ENCODE measurements around the gene ADAMTS8. TPM values are rescaled to one million over a fixed set of nuclear protein-coding genes. Genes with fewer than 3 reads are reported as not detected.

The ADAMTS8 gene
- total and polyA plus RNA-seq, 10 of the 15 experiments (the other 5 are each of a cell fraction or from before 2014, with no cell fraction given): not detected

- Histone ChIP-seq H2AFZ (ENCODE audit: control insufficient read depth, low read depth, low read length) (no peak overlapping the region), H3K27ac (ENCODE audit: control insufficient read depth, insufficient read depth) (no peak overlapping the region), H3K79me2 (ENCODE audit: control insufficient read depth, insufficient read depth, low read length) (no peaks in the 10 kb centered on the region), H3K9ac (ENCODE audit: control insufficient read depth, insufficient read depth, low read length) (no peak overlapping the region), H3K36me3 (ENCODE audit: control insufficient read depth in 2 of 2, insufficient read depth in 2 of 2, low read length in 1 of 2) (no peaks in the 10 kb centered on the region), H3K9me3 (replicated peaks; ENCODE audit: control insufficient read depth, insufficient read depth, low read length) (no peaks in the 10 kb centered on the region), H3K4me3 (no peak overlapping the region), H4K20me1 (ENCODE audit: control insufficient read depth, insufficient read depth) (no peaks in the 10 kb centered on the region), H3K27me3 (replicated peaks in 1 of 2; ENCODE audit: control insufficient read depth in 2 of 2, insufficient read depth in 2 of 2, low read length in 1 of 2) (no peaks in the 10 kb centered on the region), H3K4me1 (ENCODE audit: control insufficient read depth, insufficient read depth, low read length) (no peaks in the 10 kb centered on the region), H3K4me2 (ENCODE audit: control insufficient read depth, insufficient read depth) (no peak overlapping the region)
- TF ChIP-seq SUZ12 (IDR thresholded peaks at IDR 0.05; ENCODE audit: unreplicated experiment) (no peak), FOXK2 (IDR thresholded peaks at IDR 0.05) (no peak), EGR1 (IDR thresholded peaks at IDR 0.05; ENCODE audit: borderline replicate concordance in 1 of 2, low read depth in 2 of 2, low read length in 2 of 2) (no peak), HCFC1 (IDR thresholded peaks at IDR 0.05; ENCODE audit: low read length) (no peak), RCOR1 (conservative IDR thresholded peaks at IDR 0.05; ENCODE audit: low read depth, low read length) (no peak), ZBED1 (IDR thresholded peaks at IDR 0.05; ENCODE audit: borderline replicate concordance) (no peak), NFIC (IDR thresholded peaks at IDR 0.05; ENCODE audit: low read depth, low read length) (no peak), RBBP5 (conservative IDR thresholded peaks at IDR 0.05) (no peak), TCF12 (IDR thresholded peaks at IDR 0.05; ENCODE audit: low read depth, low read length) (no peak), BCL3 (IDR thresholded peaks at IDR 0.05; ENCODE audit: borderline replicate concordance, insufficient read depth, low read depth, low read length, poor library complexity, severe bottlenecking) (no peak), ZNF274 (IDR thresholded peaks at IDR 0.05; ENCODE audit: insufficient read depth, insufficient read length) (no peak), CEBPZ (IDR thresholded peaks at IDR 0.05; ENCODE audit: low read depth, low read length) (no peak), WRNIP1 (IDR thresholded peaks at IDR 0.05; ENCODE audit: borderline replicate concordance, low read depth, low read length) (no peak), POLR2AphosphoS2 (IDR thresholded peaks at IDR 0.05; ENCODE audit: low read depth, low read length) (no peak), ZSCAN29 (IDR thresholded peaks at IDR 0.05) (no peak), ESRRA (IDR thresholded peaks at IDR 0.05; ENCODE audit: low read length) (no peak), ATF7 (IDR thresholded peaks at IDR 0.05; ENCODE audit: low read depth) (no peak)
- TF ChIP-seq, protein P1, sequence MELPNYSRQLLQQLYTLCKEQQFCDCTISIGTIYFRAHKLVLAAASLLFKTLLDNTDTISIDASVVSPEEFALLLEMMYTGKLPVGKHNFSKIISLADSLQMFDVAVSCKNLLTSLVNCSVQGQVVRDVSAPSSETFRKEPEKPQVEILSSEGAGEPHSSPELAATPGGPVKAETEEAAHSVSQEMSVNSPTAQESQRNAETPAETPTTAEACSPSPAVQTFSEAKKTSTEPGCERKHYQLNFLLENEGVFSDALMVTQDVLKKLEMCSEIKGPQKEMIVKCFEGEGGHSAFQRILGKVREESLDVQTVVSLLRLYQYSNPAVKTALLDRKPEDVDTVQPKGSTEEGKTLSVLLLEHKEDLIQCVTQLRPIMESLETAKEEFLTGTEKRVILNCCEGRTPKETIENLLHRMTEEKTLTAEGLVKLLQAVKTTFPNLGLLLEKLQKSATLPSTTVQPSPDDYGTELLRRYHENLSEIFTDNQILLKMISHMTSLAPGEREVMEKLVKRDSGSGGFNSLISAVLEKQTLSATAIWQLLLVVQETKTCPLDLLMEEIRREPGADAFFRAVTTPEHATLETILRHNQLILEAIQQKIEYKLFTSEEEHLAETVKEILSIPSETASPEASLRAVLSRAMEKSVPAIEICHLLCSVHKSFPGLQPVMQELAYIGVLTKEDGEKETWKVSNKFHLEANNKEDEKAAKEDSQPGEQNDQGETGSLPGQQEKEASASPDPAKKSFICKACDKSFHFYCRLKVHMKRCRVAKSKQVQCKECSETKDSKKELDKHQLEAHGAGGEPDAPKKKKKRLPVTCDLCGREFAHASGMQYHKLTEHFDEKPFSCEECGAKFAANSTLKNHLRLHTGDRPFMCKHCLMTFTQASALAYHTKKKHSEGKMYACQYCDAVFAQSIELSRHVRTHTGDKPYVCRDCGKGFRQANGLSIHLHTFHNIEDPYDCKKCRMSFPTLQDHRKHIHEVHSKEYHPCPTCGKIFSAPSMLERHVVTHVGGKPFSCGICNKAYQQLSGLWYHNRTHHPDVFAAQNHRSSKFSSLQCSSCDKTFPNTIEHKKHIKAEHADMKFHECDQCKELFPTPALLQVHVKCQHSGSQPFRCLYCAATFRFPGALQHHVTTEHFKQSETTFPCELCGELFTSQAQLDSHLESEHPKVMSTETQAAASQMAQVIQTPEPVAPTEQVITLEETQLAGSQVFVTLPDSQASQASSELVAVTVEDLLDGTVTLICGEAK (IDR thresholded peaks at IDR 0.05; ENCODE audit: borderline replicate concordance): no peak
- no peak for DNase-seq (ENCODE audit: low read depth, low spot score)
- RAD21 ChIA-PET (ENCODE audit: unreplicated experiment): no interaction called here
- FAIRE-seq: no peak
- SMC1A ChIA-PET (ENCODE audit: uncharacterized antibody, unreplicated experiment): interaction anchor here (0.6 kb wide), 1 partner anchor 595 kb away, joined by 4 read pairs; no protein-coding TSS in a partner anchor
- no TSS peak for BruUV-seq (replicated peaks)
- POLR2A ChIA-PET: no interaction called here
- CTCF ChIA-PET: interaction anchor here (1.5 kb wide), 1 partner anchor 146 kb away, joined by 3 read pairs; no protein-coding TSS in a partner anchor
- in situ Hi-C loops (cut with MboI) (no loop called here), intact Hi-C loops (cut with micrococcal nuclease; ENCODE audit: unreplicated experiment) (no loop called here)
- no peak for ATAC-seq
Measured at GRCh38 chr11:130359419-130359818, 69.0 kb downstream of the ADAMTS8 start.
